Measurements from ENCODE around the gene HOXD3. TPM values are rescaled to one million over a fixed set of nuclear protein-coding genes. Genes with fewer than 3 reads are reported as not detected.

The HOXD3 gene
- polyA plus RNA-seq, 1 of the 3 experiments (the other 2 are of a cell fraction) = 0.81 TPM

GRCh38 chr2:176177580-176178037, 20.5 kb downstream of the HOXD3 start:
- Histone ChIP-seq H3K27ac (ENCODE audit: low read depth in 2 of 2, low read length in 1 of 2) (no peak overlapping the region), H3K79me2 (ENCODE audit: insufficient read depth) (no peaks in the 10 kb centered on the region), H3K4me1 (ENCODE audit: control insufficient read depth in 1 of 2, insufficient read depth in 2 of 2, low read depth in 1 of 2, low read length in 1 of 2) (peaks cover 0 to 5% of the 10 kb centered on the region in 2 experiments; a peak in 2 of 4 replicates), H3K36me3 (replicated peaks in 1 of 2; ENCODE audit: control insufficient read depth in 1 of 2, insufficient read depth in 2 of 2, low read length in 1 of 2) (peaks cover 0 to 1% of the 10 kb centered on the region in 2 experiments), H2AFZ (ENCODE audit: low read depth) (no peak overlapping the region), H3K4me2 (no peak overlapping the region), H3K27me3 (ENCODE audit: insufficient read depth) (no peaks in the 10 kb centered on the region), H3F3A (replicated peaks; ENCODE audit: insufficient read depth) (no peaks in the 10 kb centered on the region), H4K20me1 (ENCODE audit: insufficient read depth) (no peaks in the 10 kb centered on the region), H3K9me2 (no peaks in the 10 kb centered on the region), H3K9me3 (no peaks in the 10 kb centered on the region), H3K4me3 (ENCODE audit: low read depth in 2 of 2, low read length in 1 of 2) (no peak overlapping the region), H3K9ac (no peak overlapping the region)
- no peak for DNase-seq
- no peak for TF ChIP-seq IRF3 (IDR thresholded peaks at IDR 0.05; ENCODE audit: low read depth, low read length)
- 88% methylated on average over 11 of the region's 12 CpGs for WGBS (ENCODE audit: low lambda C conversion rate)
- ChIA-PET POLR2A (no interaction called here), CTCF (interaction anchor here (0.7 kb wide), 1 partner anchor 22 kb away, joined by 3 read pairs; no protein-coding TSS in a partner anchor)

- ChIA-PET CTCF (interaction anchor here (0.7 to 1.2 kb wide), 2 partner anchors 22 to 276 kb away, joined by 3 to 4 read pairs; no protein-coding TSS in a partner anchor), POLR2A (no interaction called here)
- no peaks in the 10 kb centered on the region for H3K27me3 ChIP-seq (ENCODE audit: insufficient read depth)
Observed at GRCh38 chr2:176178038-176178756, 21.1 kb downstream of the HOXD3 start.

More at GRCh38 chr2:176178038-176178756, 21.1 kb downstream of the HOXD3 start:
- Histone ChIP-seq H3K9me2 (no peaks in the 10 kb centered on the region), H3K9ac (no peak overlapping the region), H3F3A (replicated peaks; ENCODE audit: insufficient read depth) (no peaks in the 10 kb centered on the region), H2AFZ (ENCODE audit: low read depth) (no peak overlapping the region), H3K4me2 (no peak overlapping the region), H3K36me3 (replicated peaks in 1 of 2; ENCODE audit: control insufficient read depth in 1 of 2, insufficient read depth in 2 of 2, low read length in 1 of 2) (no peaks in the 10 kb centered on the region), H3K27ac (ENCODE audit: low read depth in 2 of 2, low read length in 1 of 2) (no peak overlapping the region), H3K9me3 (no peaks in the 10 kb centered on the region), H4K20me1 (ENCODE audit: insufficient read depth) (no peaks in the 10 kb centered on the region), H3K4me3 (ENCODE audit: low read depth in 2 of 2, low read length in 1 of 2) (no peak overlapping the region), H3K4me1 (ENCODE audit: control insufficient read depth in 1 of 2, insufficient read depth in 2 of 2, low read depth in 1 of 2, low read length in 1 of 2) (peaks cover 0 to 5% of the 10 kb centered on the region in 2 experiments; a peak in 2 of 4 replicates), H3K79me2 (ENCODE audit: insufficient read depth) (no peaks in the 10 kb centered on the region)
- WGBS (ENCODE audit: low lambda C conversion rate) = 92% methylated on average over 51 of the region's 68 CpGs
- no peak for TF ChIP-seq USF1 (IDR thresholded peaks at IDR 0.05; ENCODE audit: borderline replicate concordance, low read depth)
- TF ChIP-seq FOSL2 (IDR thresholded peaks at IDR 0.05; ENCODE audit: borderline replicate concordance, low read depth) = no peak
- TF ChIP-seq IRF3 (IDR thresholded peaks at IDR 0.05; ENCODE audit: low read depth, low read length) = no peak
- TF ChIP-seq ELF1 (IDR thresholded peaks at IDR 0.05) = no peak
- TF ChIP-seq RAD21 (IDR thresholded peaks at IDR 0.05; ENCODE audit: low read length) = no peak
- TF ChIP-seq TAF1 (IDR thresholded peaks at IDR 0.05; ENCODE audit: borderline replicate concordance, low read depth, low read length) = no peak
- TF ChIP-seq EZH2phosphoT487 (IDR thresholded peaks at IDR 0.05; ENCODE audit: borderline replicate concordance, low read depth) = no peak
- no peak for TF ChIP-seq GATA2 (CRISPR knock-in tag; IDR thresholded peaks at IDR 0.05)
- TF ChIP-seq MAX (IDR thresholded peaks at IDR 0.05; ENCODE audit: low read depth) = no peak
- no peak for TF ChIP-seq CHD2 (IDR thresholded peaks at IDR 0.05; ENCODE audit: low read length, partially characterized antibody)
- no peak for TF ChIP-seq FOXM1 (IDR thresholded peaks at IDR 0.05; ENCODE audit: low read depth)
- TF ChIP-seq EP300 (IDR thresholded peaks at IDR 0.05; ENCODE audit: borderline replicate concordance in 1 of 2, low read depth in 1 of 2, low read length in 1 of 2) = no peak
- TF ChIP-seq RXRA (IDR thresholded peaks at IDR 0.05; ENCODE audit: borderline replicate concordance, low read depth) = no peak
- no peak for TF ChIP-seq POLR2AphosphoS5 (IDR thresholded peaks at IDR 0.05; ENCODE audit: low read depth, low read length)
- no peak for TF ChIP-seq ZBTB33 (IDR thresholded peaks at IDR 0.05; ENCODE audit: borderline replicate concordance, low read depth)
- DNase-seq = no peak
